OCI-LY1 (cell line): ENCODE data around the gene OR4A16.

Experiments used
- H2AFZ ChIP-seq: fragments of 200-600 bp; sonication (generic), shearing (Covaris generic); 2 replicates; pipeline ENCODE4 v1.6.0; 2014; ENCODE audit warnings: antibody characterized with exemption, mild to moderate bottlenecking, low read length
- H3F3A ChIP-seq: fragments of 200-600 bp; sonication (generic), shearing (Covaris generic); 2 replicates; pipeline ENCODE4 v1.6.0; 2014; ENCODE audit warnings: mild to moderate bottlenecking, antibody characterized with exemption, low read length, moderate library complexity; ENCODE audit not compliant: insufficient read depth
- H3K27ac ChIP-seq: fragments of 200-600 bp; sonication (generic); 2 replicates; pipeline ENCODE4 v1.5.1; 2014; ENCODE audit warnings: low read length, mixed run types, mild to moderate bottlenecking, low read depth; ENCODE audit not compliant: poor library complexity, severe bottlenecking
- H3K27me3 ChIP-seq: fragments of 200-600 bp; sonication (generic); 2 replicates; pipeline ENCODE4 v1.6.0; 2014; ENCODE audit warnings: antibody characterized with exemption, mild to moderate bottlenecking, low read length, moderate library complexity; ENCODE audit not compliant: insufficient read depth
- H3K36me3 ChIP-seq: fragments of 200-600 bp; sonication (generic); 2 replicates; pipeline ENCODE4 v1.6.1; 2014; ENCODE audit warnings: mild to moderate bottlenecking, antibody characterized with exemption, low read length, moderate library complexity, mixed read lengths; ENCODE audit not compliant: insufficient read depth
- H3K4me1 ChIP-seq: fragments of 200-600 bp; sonication (generic); 2 replicates; pipeline ENCODE4 v1.5.1; 2014; ENCODE audit warnings: mild to moderate bottlenecking, low read length, moderate library complexity; ENCODE audit not compliant: insufficient read depth, severe bottlenecking
- H3K4me2 ChIP-seq: fragments of 200-600 bp; sonication (generic), shearing (Covaris generic); 2 replicates; pipeline ENCODE4 v1.6.1; 2014; ENCODE audit warnings: low read length
- H3K4me3 ChIP-seq: fragments of 200-600 bp; sonication (generic); 2 replicates; pipeline ENCODE4 v1.5.1; 2014; ENCODE audit warnings: low read length, low read depth, mild to moderate bottlenecking, mixed read lengths; ENCODE audit not compliant: poor library complexity, severe bottlenecking
- H3K79me2 ChIP-seq: fragments of 200-600 bp; shearing (Covaris generic); 2 replicates; pipeline ENCODE4 v1.6.1; 2016; ENCODE audit warnings: mixed run types, low read length, mixed read lengths; ENCODE audit not compliant: insufficient read depth
- H3K9ac ChIP-seq: fragments of 200-600 bp; sonication (generic), shearing (Covaris generic); 2 replicates; pipeline ENCODE4 v1.6.1; 2014; ENCODE audit warnings: mild to moderate bottlenecking, low read length, mixed read lengths
- H3K9me2 ChIP-seq: fragments of 200-600 bp; sonication (generic), shearing (Covaris generic); 2 replicates; pipeline ENCODE4 v1.6.1; 2014; ENCODE audit warnings: low read depth, mild to moderate bottlenecking, low read length, mixed read lengths
- H3K9me3 ChIP-seq: fragments of 200-600 bp; shearing (Covaris generic); 2 replicates; pipeline ENCODE4 v1.6.1; 2014; ENCODE audit warnings: low read length, mixed read lengths
- H4K20me1 ChIP-seq: fragments of 200-600 bp; sonication (generic), shearing (Covaris generic); 2 replicates; pipeline ENCODE4 v1.6.0; 2016; ENCODE audit warnings: mild to moderate bottlenecking, low read length; ENCODE audit not compliant: insufficient read depth
- CTCF ChIP-seq: fragments of 200-600 bp; sonication (generic), shearing (Covaris generic); IDR thresholded peaks from 2 replicates; pipeline ENCODE4 v1.5.1; 2017; ENCODE audit warnings: mild to moderate bottlenecking, antibody characterized with exemption, low read length, moderate library complexity, mixed read lengths
- EZH2 ChIP-seq: fragments of 200-600 bp; sonication (generic), shearing (Covaris generic); IDR thresholded peaks from 2 replicates; pipeline ENCODE4 v1.8.0; 2017; ENCODE audit warnings: borderline replicate concordance, mixed run types, mild to moderate bottlenecking, antibody characterized with exemption, low read length, moderate library complexity, mixed read lengths

Gene OR4A16

GRCh38 chr11:55342901-55343300, at the start of gene OR4A16:
Gene OR4A16 (plus strand): TSS chr11:55343201. CDS start chr11:55343201, 0 bp downstream.
- Histone ChIP-seq H3K27ac (no peak within 1 kb of the TSS), H3K4me2 (no peak within 1 kb of the TSS), H3K9ac (no peak within 1 kb of the TSS), H3K36me3 (no peaks in the 10 kb centered on the region), H3K9me3 (no peaks in the 10 kb centered on the region), H3K9me2 (no peaks in the 10 kb centered on the region), H3F3A (no peaks in the 10 kb centered on the region), H2AFZ (no peak within 1 kb of the TSS), H3K4me3 (no peak within 1 kb of the TSS), H3K79me2 (no peaks in the 10 kb centered on the region), H4K20me1 (no peaks in the 10 kb centered on the region), H3K4me1 (no peaks in the 10 kb centered on the region), H3K27me3 (no peaks in the 10 kb centered on the region)
- TF ChIP-seq CTCF (no peak), EZH2 (no peak)

- Histone ChIP-seq H4K20me1 (no peaks in the 10 kb centered on the region), H3K4me1 (no peaks in the 10 kb centered on the region), H2AFZ (no peak overlapping the region), H3K36me3 (no peaks in the 10 kb centered on the region), H3K79me2 (no peaks in the 10 kb centered on the region), H3K4me3 (no peak overlapping the region), H3K9me3 (no peaks in the 10 kb centered on the region), H3K4me2 (no peak overlapping the region), H3K27ac (no peak overlapping the region), H3F3A (no peaks in the 10 kb centered on the region), H3K27me3 (no peaks in the 10 kb centered on the region), H3K9ac (no peak overlapping the region), H3K9me2 (no peaks in the 10 kb centered on the region)
- TF ChIP-seq CTCF (no peak), EZH2 (no peak)
Measured at GRCh38 chr11:55324500-55324899, 18.5 kb upstream of the OR4A16 start.

GRCh38 chr11:55345306-55345705, 2.3 kb downstream of the OR4A16 start:
- no peak overlapping the region for H3K4me3 ChIP-seq
- no peaks in the 10 kb centered on the region for H4K20me1 ChIP-seq
- no peaks in the 10 kb centered on the region for H3K9me2 ChIP-seq
- H2AFZ ChIP-seq, result no peak overlapping the region
- H3K79me2 ChIP-seq, result no peaks in the 10 kb centered on the region
- no peaks in the 10 kb centered on the region for H3K27me3 ChIP-seq
- H3K36me3 ChIP-seq, result no peaks in the 10 kb centered on the region
- H3K9me3 ChIP-seq, result no peaks in the 10 kb centered on the region
- no peaks in the 10 kb centered on the region for H3F3A ChIP-seq
- no peak overlapping the region for H3K9ac ChIP-seq
- TF ChIP-seq EZH2 (no peak), CTCF (no peak)
- H3K27ac ChIP-seq, result no peak overlapping the region
- H3K4me2 ChIP-seq, result no peak overlapping the region
- no peaks in the 10 kb centered on the region for H3K4me1 ChIP-seq
